Endothelial cell of umbilical vein (primary cell): ENCODE results near the gene TSSC4. TPM values are rescaled to one million over a fixed set of nuclear protein-coding genes. Genes with fewer than 3 reads are reported as not detected.

Source experiments
- BruUV-seq: library from RNA; stranded (reverse); fragments of 400-500 nt; replicated peaks from 2 replicates; lab custom pipeline; 2021; lab: Mats Ljungman, UMichigan
- CTCF ChIA-PET: fragments of 300-600, 350-600 bp; sonication (Branson Sonifier 250); formaldehyde crosslinking; loops from one replicate; lab custom pipeline; 2021; ENCODE audit warnings: antibody characterized with exemption, inconsistent platforms; lab: Charles Lee
- POLR2A ChIA-PET: fragments of 300-600, 350-600 bp; sonication (Branson Sonifier 250); formaldehyde crosslinking; loops from one replicate; lab custom pipeline; 2021; ENCODE audit warnings: antibody characterized with exemption, inconsistent platforms; lab: Charles Lee
- DNase-seq: peaks from one replicate; pipeline ENCODE4 v3.0.0-alpha.2; 2011; ENCODE audit warnings: low read depth, low spot score
- FAIRE-seq: peaks from 2 replicates; lab custom pipeline; 2011; peaks lifted over from hg19 to GRCh38; lab: Jason Lieb, UNC
- H2AFZ ChIP-seq: 2 replicates; pipeline ENCODE4 v1.6.0; 2012; ENCODE audit warnings: low read depth, low read length, control low read depth, inconsistent platforms
- H3K27ac ChIP-seq: 2 replicates; pipeline ENCODE4 v1.5.1; 2011; ENCODE audit warnings: low read depth, mild to moderate bottlenecking, control low read depth, low read length, moderate library complexity; ENCODE audit not compliant: insufficient read depth
- H3K27me3 ChIP-seq, 2 experiments: 2 replicates each; pipeline versions ENCODE4 v1.6.0 to v1.6.1; 2011; ENCODE audit warnings: low read length in 2 of 2, mixed read lengths in 1 of 2; ENCODE audit not compliant: control insufficient read depth in 2 of 2, insufficient read depth in 2 of 2
- H3K36me3 ChIP-seq, 2 experiments: 2 replicates in 1 of 2; 3 replicates in 1 of 2; pipeline ENCODE4 v1.5.1; 2011; ENCODE audit warnings: low read length in 2 of 2, mild to moderate bottlenecking in 1 of 2, moderate library complexity in 1 of 2; ENCODE audit not compliant: control insufficient read depth in 2 of 2, insufficient read depth in 2 of 2; ENCODE audit errors: extremely low read depth in 1 of 2
- H3K4me1 ChIP-seq: 3 replicates; pipeline ENCODE4 v1.5.1; 2011; ENCODE audit warnings: mild to moderate bottlenecking, low read length; ENCODE audit not compliant: control insufficient read depth, insufficient read depth; ENCODE audit errors: extremely low read depth
- H3K4me2 ChIP-seq: 2 replicates; pipeline ENCODE4 v1.6.1; 2011; ENCODE audit warnings: low read length, control low read depth, mixed read lengths; ENCODE audit not compliant: insufficient read depth
- H3K4me3 ChIP-seq, 3 experiments: fragments of 200-600 bp in 1 of 3; sonication (generic), shearing (Covaris generic) in 1 of 3; replicated peaks in 1 of 3; 2 replicates each; pipeline ENCODE4 v1.5.1; 2011 to 2016; ENCODE audit warnings: control low read depth in 3 of 3, low read length in 3 of 3, mild to moderate bottlenecking in 2 of 3, inconsistent platforms in 1 of 3, low read depth in 1 of 3, moderate library complexity in 1 of 3; ENCODE audit not compliant: insufficient read depth in 1 of 3
- H3K79me2 ChIP-seq: 2 replicates; pipeline ENCODE4 v1.6.0; 2012; ENCODE audit warnings: low read length, inconsistent platforms; ENCODE audit not compliant: control insufficient read depth, insufficient read depth
- H3K9ac ChIP-seq: replicated peaks from 2 replicates; pipeline ENCODE3; 2011; ENCODE audit warnings: low read length, control low read depth; ENCODE audit not compliant: insufficient read depth; ENCODE audit errors: extremely low read depth
- H3K9me1 ChIP-seq: replicated peaks from 3 replicates; pipeline ENCODE4 v1.6.0; 2011; ENCODE audit warnings: mild to moderate bottlenecking, low read length; ENCODE audit not compliant: control insufficient read depth, insufficient read depth; ENCODE audit errors: extremely low read depth
- H3K9me3 ChIP-seq: replicated peaks from 2 replicates; pipeline ENCODE4 v1.5.1; 2012; ENCODE audit warnings: low read length, inconsistent platforms; ENCODE audit not compliant: control insufficient read depth, insufficient read depth
- H4K20me1 ChIP-seq: replicated peaks from 2 replicates; pipeline ENCODE3; 2011; ENCODE audit warnings: mild to moderate bottlenecking, low read length; ENCODE audit not compliant: control insufficient read depth, insufficient read depth; ENCODE audit errors: extremely low read depth
- EZH2 ChIP-seq: IDR thresholded peaks from 2 replicates; pipeline ENCODE4 v1.6.1; 2012; ENCODE audit warnings: borderline replicate concordance, low read depth, mild to moderate bottlenecking, moderate library complexity, low read length, inconsistent platforms; ENCODE audit not compliant: severe bottlenecking
- FOS ChIP-seq: IDR thresholded peaks from 2 replicates; pipeline ENCODE4 v1.6.1; 2011; ENCODE audit warnings: mild to moderate bottlenecking, low read length, moderate library complexity, borderline replicate concordance; ENCODE audit not compliant: insufficient read depth
- GATA2 ChIP-seq: IDR thresholded peaks from 2 replicates; pipeline ENCODE4 v1.7.0; 2011; ENCODE audit warnings: low read depth, mild to moderate bottlenecking, moderate library complexity, mixed read lengths, low read length; ENCODE audit not compliant: insufficient read length, insufficient read depth
- JUN ChIP-seq: IDR thresholded peaks from 2 replicates; pipeline ENCODE4 v1.6.1; 2011; ENCODE audit warnings: borderline replicate concordance, low read depth; ENCODE audit not compliant: insufficient read length, insufficient read depth
- MYC ChIP-seq: IDR thresholded peaks from one replicate; pipeline ENCODE4 v1.6.1; 2011; ENCODE audit warnings: mild to moderate bottlenecking, low read depth, low read length
- POLR2A ChIP-seq: IDR thresholded peaks from 2 replicates; pipeline ENCODE4 v1.6.1; 2012; ENCODE audit warnings: low read depth, mild to moderate bottlenecking, control low read depth, low read length
- POLR2AphosphoS5 ChIP-seq: IDR thresholded peaks from 2 replicates; pipeline ENCODE4 v1.6.1; 2012; ENCODE audit warnings: low read depth, mild to moderate bottlenecking, control low read depth, low read length, moderate library complexity; ENCODE audit not compliant: insufficient read depth
- dilution Hi-C: fragments of 300-500 bp; cut with MboI; formaldehyde crosslinking; loops from one replicate; pipeline ENCODE4 v1.15.0; 2019; ENCODE audit warnings: low sequenced_read_pairs; ENCODE audit not compliant: extremely low pct_ligation_motif_present
- intact Hi-C: fragments of 100-400 bp; cut with micrococcal nuclease; formaldehyde crosslinking; loops from one replicate; pipeline ENCODE4 v1.10.0; 2022
- polyA plus RNA-seq, 4 experiments: library from polyadenylated mRNA; depleted of rRNA in 3 of 4; stranded (reverse) in 3 of 4; unstranded in 1 of 4; fragments of >200 nt; gene quantifications; 2 replicates each; pipeline versions ENCODE4 v1.2.1 to v1.2.3, GENCODE V29; 2011 to 2012; ENCODE audit warnings: missing spikeins in 1 of 4
- total RNA-seq: library from RNA; stranded (reverse); gene quantifications from 2 replicates; pipeline ENCODE4 v1.2.3, GENCODE V29; 2021
- TF ChIP-seq, protein P1 (sequence below): IDR thresholded peaks from 2 replicates; pipeline ENCODE4 v1.6.1; 2011; ENCODE audit not compliant: insufficient read depth, insufficient read length
- TF ChIP-seq, protein P2 (sequence below), 2 donors: IDR thresholded peaks; 1 replicate in 1 of 2; 2 replicates in 1 of 2; pipeline ENCODE4 v1.5.1; 2011; ENCODE audit warnings: low read length in 2 of 2, mild to moderate bottlenecking in 2 of 2, moderate library complexity in 2 of 2, control low read depth in 1 of 2, inconsistent platforms in 1 of 2, low read depth in 1 of 2; ENCODE audit not compliant: insufficient read depth in 1 of 2; ENCODE audit errors: extremely low read depth in 1 of 2

The TSSC4 gene
- total and polyA plus RNA-seq, 2 donors (not counting 3 experiments of a cell fraction or from before 2014, with no cell fraction given): 42.7 to 59.6 TPM

DNA sequence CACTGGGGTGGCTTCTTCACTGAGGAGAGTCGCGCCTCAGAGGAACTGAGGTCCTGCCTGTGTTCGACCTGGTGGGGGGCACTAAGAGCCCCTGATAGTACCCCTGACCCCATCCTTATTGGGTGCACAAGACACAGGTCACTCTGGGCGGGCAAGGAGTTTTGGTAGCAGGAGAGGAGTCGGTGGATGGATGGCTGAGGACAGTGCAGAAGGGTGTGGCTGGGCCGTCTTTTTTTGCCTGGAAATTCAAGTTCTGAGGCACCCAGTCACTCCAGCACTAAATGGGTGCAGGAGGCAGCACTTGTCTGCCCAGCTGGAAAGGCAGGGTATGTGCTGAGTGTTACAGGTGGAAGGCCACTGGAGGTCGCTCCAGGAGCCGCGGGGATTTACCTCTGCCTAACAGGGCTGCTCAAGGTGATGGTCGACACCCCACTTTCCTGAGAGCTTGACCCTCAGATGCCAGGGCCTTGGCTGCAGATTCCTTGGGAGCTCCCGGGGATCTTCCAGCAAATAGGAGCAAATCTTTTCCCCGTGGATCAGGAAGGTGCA is 960 bp downstream of the TSSC4 start:
- peak overlapping the region; percentile 93 for H3K27ac ChIP-seq
- H3K79me2 ChIP-seq: peaks cover 17% of the 10 kb centered on the region
- TF ChIP-seq, protein P1, sequence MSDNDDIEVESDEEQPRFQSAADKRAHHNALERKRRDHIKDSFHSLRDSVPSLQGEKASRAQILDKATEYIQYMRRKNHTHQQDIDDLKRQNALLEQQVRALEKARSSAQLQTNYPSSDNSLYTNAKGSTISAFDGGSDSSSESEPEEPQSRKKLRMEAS: no peak
- no peaks in the 10 kb centered on the region for H3K27me3 ChIP-seq
- peak overlapping the region; percentile 82 for H3K4me2 ChIP-seq
- no peaks in the 10 kb centered on the region for H4K20me1 ChIP-seq
- FAIRE-seq (no peak), DNase-seq (no peak)
- peak overlapping the region; percentile 97 for H3K9ac ChIP-seq
- no peak overlapping the region for H2AFZ ChIP-seq
- intact Hi-C loops: no loop called here
- no peaks in the 10 kb centered on the region for H3K9me3 ChIP-seq
- H3K36me3 ChIP-seq: peaks cover 7 to 24% of the 10 kb centered on the region in 2 experiments
- no TSS peak for BruUV-seq
- dilution Hi-C loops: no loop called here
- POLR2A ChIA-PET: interaction anchor here (1.7 kb wide), 1 partner anchor 24 kb away, joined by 10 read pairs; the partner anchor contains the start of gene CD81
- H3K9me1 ChIP-seq: no peaks in the 10 kb centered on the region
- peaks cover 18% of the 10 kb centered on the region for H3K4me1 ChIP-seq
- CTCF ChIA-PET: interaction anchor here (1.0 to 5.0 kb wide), 6 partner anchors 14 to 639 kb away, joined by 3 to 42 read pairs (median 12); no protein-coding TSS in a partner anchor
- H3K4me3 ChIP-seq: peak overlapping the region; percentile 56 to 86 (median 81)

DNA sequence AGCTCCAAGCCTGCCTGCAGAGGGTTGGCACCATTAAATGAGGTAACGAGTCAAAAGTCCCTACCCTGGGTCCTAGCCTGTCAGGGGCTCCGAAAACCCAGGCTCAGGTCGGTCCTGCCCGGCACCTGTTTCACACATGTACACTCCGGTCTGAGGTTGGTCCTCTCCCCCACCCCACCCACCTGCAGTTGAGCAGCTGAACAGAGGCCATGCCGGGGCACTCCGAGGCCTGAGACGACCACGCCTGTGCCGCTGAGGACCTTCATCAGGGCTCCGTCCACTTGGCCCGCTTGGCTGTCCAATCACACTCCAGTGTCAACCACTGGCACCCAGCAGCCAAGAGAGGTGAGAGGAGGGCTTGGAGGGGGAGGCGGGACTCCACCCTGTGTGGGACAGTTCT is 1.6 kb downstream of the TSSC4 start:
- BruUV-seq: no TSS peak
- H3K4me3 ChIP-seq: no peak overlapping the region
- no peaks in the 10 kb centered on the region for H3K9me3 ChIP-seq
- FAIRE-seq (no peak), DNase-seq (no peak)
- H3K27ac ChIP-seq: no peak overlapping the region
- peaks cover 18% of the 10 kb centered on the region for H3K4me1 ChIP-seq
- H3K27me3 ChIP-seq: no peaks in the 10 kb centered on the region
- dilution Hi-C loops (no loop called here), intact Hi-C loops (no loop called here)
- peaks cover 17% of the 10 kb centered on the region for H3K79me2 ChIP-seq
- CTCF ChIA-PET: interaction anchor here (5.0 kb wide), 1 partner anchor 96 kb away, joined by 42 read pairs; no protein-coding TSS in a partner anchor
- H2AFZ ChIP-seq: no peak overlapping the region
- H3K9ac ChIP-seq: no peak overlapping the region
- POLR2A ChIA-PET: no interaction called here
- no peaks in the 10 kb centered on the region for H3K9me1 ChIP-seq
- TF ChIP-seq EZH2 (no peak), FOS (no peak), POLR2A (no peak), MYC (no peak), POLR2AphosphoS5 (no peak), GATA2 (no peak), JUN (no peak)
- TF ChIP-seq, protein P1: no peak
- TF ChIP-seq, protein P2, sequence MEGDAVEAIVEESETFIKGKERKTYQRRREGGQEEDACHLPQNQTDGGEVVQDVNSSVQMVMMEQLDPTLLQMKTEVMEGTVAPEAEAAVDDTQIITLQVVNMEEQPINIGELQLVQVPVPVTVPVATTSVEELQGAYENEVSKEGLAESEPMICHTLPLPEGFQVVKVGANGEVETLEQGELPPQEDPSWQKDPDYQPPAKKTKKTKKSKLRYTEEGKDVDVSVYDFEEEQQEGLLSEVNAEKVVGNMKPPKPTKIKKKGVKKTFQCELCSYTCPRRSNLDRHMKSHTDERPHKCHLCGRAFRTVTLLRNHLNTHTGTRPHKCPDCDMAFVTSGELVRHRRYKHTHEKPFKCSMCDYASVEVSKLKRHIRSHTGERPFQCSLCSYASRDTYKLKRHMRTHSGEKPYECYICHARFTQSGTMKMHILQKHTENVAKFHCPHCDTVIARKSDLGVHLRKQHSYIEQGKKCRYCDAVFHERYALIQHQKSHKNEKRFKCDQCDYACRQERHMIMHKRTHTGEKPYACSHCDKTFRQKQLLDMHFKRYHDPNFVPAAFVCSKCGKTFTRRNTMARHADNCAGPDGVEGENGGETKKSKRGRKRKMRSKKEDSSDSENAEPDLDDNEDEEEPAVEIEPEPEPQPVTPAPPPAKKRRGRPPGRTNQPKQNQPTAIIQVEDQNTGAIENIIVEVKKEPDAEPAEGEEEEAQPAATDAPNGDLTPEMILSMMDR (IDR thresholded peaks at IDR 0.05; ENCODE audit: extremely low read depth in 1 of 2, insufficient read depth in 1 of 2, low read depth in 1 of 2, low read length in 2 of 2): no peak
- no peaks in the 10 kb centered on the region for H4K20me1 ChIP-seq
- H3K36me3 ChIP-seq: peaks cover 2 to 19% of the 10 kb centered on the region in 2 experiments
- no peak overlapping the region for H3K4me2 ChIP-seq
